GM18498 (cell line): ENCODE data around the gene CLSTN1.

ENCODE experiments used
- ATAC-seq: cut with Tn5 transposase; IDR thresholded peaks from one replicate; pipeline ENCODE4 v1.9.1; 2021; ENCODE audit warnings: mild to moderate bottlenecking, moderate library complexity; ENCODE audit not compliant: unreplicated experiment

The CLSTN1 gene

DNA sequence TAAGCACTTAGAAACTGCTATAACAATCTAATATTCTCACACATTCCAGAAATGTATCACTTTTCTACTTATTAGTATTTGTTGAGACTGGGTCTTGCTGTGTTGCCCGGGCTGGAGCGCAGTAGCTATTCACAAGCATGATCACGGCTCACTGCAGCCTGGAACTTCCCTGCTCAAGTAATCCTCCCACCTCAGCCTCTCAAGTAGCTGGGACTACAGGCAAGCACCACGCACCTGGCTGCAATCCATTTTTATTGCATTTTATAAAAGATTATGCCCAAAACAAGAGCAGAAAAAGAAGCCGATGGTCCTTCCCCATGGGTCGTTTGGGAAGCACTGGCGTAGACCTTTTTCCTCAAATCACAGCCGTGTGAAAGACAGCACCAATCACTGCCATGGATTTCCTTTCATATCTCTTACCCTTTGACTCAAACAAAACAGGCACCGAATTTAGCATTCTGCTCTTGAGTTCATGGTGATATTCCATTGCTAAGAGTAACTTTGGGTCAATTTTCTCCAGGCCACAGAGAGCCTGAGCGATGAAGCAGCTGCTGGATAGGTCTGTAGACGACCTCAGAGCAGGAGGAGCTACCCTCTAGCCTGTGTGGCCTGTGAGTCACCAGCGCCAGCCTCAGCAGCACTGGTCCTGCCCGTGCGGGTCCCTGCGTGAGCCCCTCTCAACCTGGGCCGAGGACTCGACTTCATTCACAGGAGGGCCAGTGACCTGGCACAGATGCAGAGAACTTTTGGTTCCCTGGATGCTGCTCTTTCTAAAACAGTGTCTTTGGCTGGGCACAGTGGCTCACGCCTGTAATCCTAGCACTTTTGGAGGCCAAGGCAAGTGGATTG is 91.4 kb downstream of the CLSTN1 start:
- no peak for ATAC-seq

- no peak for ATAC-seq
These were observed 92.2 kb downstream of the CLSTN1 start for GRCh38 chr1:9731561-9731960.

- no peak for ATAC-seq
These were observed 92.7 kb downstream of the CLSTN1 start for GRCh38 chr1:9731051-9731537.

GRCh38 chr1:9730096-9730901 is 93.5 kb downstream of the CLSTN1 start:
- ATAC-seq, result no peak

- no peak for ATAC-seq
These were observed 94.2 kb downstream of the CLSTN1 start for GRCh38 chr1:9729523-9729922.

GRCh38 chr1:9728451-9729295 is 95.1 kb downstream of the CLSTN1 start:
- ATAC-seq, result no peak

GRCh38 chr1:9726905-9727595 is 96.7 kb downstream of the CLSTN1 start:
- ATAC-seq, result no peak

DNA sequence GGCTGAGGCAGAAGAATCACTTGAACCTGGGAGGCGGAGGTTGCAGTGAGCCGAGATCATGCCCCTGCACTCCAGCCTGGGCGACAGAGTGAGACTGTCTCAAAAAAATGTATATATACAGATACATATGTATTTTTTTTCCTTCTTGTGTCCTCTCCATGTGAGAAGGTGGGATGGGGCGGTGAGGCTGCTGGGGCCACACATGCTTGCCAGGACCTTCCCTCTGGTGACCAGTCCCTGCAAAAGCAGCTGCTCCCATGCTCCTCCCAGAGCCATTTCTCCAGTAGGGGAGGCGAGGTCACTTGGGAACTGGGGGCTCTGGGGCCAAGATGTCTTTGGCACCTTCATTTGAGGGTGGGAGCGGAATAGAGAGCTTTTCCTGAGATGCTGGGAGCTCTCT is 97.4 kb downstream of the CLSTN1 start:
- no peak for ATAC-seq

- ATAC-seq, result no peak
These were observed 98.9 kb downstream of the CLSTN1 start for GRCh38 chr1:9724706-9725476.

- ATAC-seq, result no peak
These were observed 99.8 kb downstream of the CLSTN1 start for GRCh38 chr1:9723926-9724325.

- ATAC-seq, result no peak
These were observed 100.5 kb downstream of the CLSTN1 start for GRCh38 chr1:9723068-9723805.

GRCh38 chr1:9722378-9722749 is 101.4 kb downstream of the CLSTN1 start:
- no peak for ATAC-seq

- no peak for ATAC-seq
These were observed 102.0 kb downstream of the CLSTN1 start for GRCh38 chr1:9721606-9722377.

- ATAC-seq, result no peak
These were observed 102.8 kb downstream of the CLSTN1 start for GRCh38 chr1:9720785-9721605.

DNA sequence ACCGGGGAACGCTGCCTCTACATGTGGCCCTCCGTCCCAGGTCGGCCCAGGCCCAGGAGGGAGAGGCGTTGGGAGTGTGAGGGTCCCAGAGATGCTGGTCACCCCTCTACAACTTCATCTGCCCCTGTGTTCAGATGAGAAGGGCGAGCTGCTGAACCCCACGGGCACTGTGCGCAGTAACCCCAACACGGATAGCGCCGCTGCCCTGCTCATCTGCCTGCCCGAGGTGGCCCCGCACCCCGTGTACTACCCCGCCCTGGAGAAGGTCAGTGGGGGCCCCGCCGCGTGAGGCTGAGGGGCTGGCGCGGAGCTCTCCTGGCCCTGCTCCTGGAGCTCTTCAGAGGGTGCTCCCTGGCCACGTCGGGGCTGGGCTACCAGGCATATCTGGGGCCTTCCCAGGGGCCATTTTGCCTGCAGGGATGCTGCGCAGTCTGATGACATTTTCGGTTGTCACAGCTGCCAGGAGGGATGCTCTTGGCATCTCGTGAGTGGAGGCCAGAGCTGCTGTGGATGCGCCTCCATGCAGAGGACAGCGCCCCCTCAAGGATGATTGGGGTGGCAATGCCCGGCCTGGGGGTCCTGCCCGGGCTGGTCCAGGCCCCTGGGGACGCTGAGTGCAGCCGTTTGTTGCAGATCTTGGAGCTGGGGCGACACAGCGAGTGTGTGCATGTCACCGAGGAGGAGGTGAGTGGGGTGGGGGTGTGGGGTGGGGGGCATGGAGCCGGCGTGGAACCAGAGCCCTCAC is 103.6 kb downstream of the CLSTN1 start:
- ATAC-seq, result no peak

DNA sequence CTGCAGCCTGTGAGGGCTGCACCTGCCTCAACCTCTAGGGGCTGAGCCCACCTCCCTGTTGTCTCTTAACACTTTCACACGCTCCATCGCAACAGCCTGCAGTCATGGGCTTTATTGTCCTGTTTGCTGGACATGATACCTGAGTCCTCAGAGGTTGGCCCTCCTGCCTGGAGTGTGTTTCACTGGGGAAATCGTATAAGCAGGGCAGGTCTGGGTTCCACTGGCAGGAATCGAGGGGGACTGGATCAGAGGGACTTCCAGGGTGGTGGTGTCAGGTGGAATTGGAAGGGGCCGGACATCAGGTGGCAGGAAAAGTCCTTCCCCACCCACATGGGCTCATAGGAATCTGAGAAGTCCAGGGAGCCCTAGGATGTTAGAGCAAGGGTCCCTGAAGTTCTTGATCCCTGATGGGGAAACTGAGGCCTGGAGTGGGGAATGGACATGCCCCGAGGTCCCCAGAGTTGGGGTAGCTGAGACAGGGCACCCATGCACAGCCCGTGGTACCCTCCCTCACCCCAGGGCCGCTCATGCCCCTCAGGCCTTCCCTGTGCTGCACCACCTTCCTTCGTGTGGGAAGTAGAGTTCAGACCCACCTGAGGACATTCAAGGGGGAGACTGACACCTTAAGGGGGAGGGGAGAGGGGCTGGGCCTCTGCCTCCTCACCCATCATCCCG is 105.6 kb downstream of the CLSTN1 start:
- ATAC-seq, result no peak
